Fibroblast of pulmonary artery (primary cell): ENCODE measurements around the gene CD81.

ENCODE experiments used
- DNase-seq: peaks from one replicate; pipeline ENCODE4 v3.0.0-alpha.2; 2010; ENCODE audit warnings: low read depth
- H3K4me3 ChIP-seq: replicated peaks from 2 replicates; pipeline ENCODE4 v1.5.1; 2011; ENCODE audit warnings: low read depth, mild to moderate bottlenecking, control low read depth, low read length, moderate library complexity
- CTCF ChIP-seq: IDR thresholded peaks from 2 replicates; pipeline ENCODE4 v1.5.1; 2011; ENCODE audit warnings: mild to moderate bottlenecking, control low read depth, low read length, inconsistent platforms; ENCODE audit errors: missing control alignments

Gene CD81

DNA sequence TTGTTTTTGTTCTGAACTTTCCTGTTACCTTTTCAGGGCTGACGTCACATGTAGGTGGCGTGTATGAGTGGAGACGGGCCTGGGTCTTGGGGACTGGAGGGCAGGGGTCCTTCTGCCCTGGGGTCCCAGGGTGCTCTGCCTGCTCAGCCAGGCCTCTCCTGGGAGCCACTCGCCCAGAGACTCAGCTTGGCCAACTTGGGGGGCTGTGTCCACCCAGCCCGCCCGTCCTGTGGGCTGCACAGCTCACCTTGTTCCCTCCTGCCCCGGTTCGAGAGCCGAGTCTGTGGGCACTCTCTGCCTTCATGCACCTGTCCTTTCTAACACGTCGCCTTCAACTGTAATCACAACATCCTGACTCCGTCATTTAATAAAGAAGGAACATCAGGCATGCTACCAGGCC is 19.9 kb downstream of the CD81 start:
- no peak for DNase-seq
- H3K4me3 ChIP-seq: no peak overlapping the region
- no peak for TF ChIP-seq CTCF

- no peak for TF ChIP-seq CTCF
- DNase-seq: no peak
- H3K4me3 ChIP-seq: peak overlapping the region; percentile 76
Measured at GRCh38 chr11:2398664-2399355, 21.7 kb downstream of the CD81 start.

GRCh38 chr11:2399488-2400068 is 22.5 kb downstream of the CD81 start:
- peak; percentile 28 for DNase-seq
- peak overlapping the region; percentile 76 for H3K4me3 ChIP-seq
- no peak for TF ChIP-seq CTCF

- TF ChIP-seq CTCF: peak; percentile 97
- H3K4me3 ChIP-seq: peak within 1 kb of the TSS; percentile 85
- DNase-seq: peak; percentile 100
Measured at GRCh38 chr11:2400069-2400761, 23.1 kb downstream of the CD81 start, which contains the start of gene TSSC4. Gene TSSC4, plus strand, starts transcription at chr11:2400750. Its CDS starts 1,884 bp downstream, at chr11:2402634.

GRCh38 chr11:2400762-2401435 is 23.8 kb downstream of the CD81 start:
- TF ChIP-seq CTCF: no peak
- DNase-seq: peak; percentile 25

DNA sequence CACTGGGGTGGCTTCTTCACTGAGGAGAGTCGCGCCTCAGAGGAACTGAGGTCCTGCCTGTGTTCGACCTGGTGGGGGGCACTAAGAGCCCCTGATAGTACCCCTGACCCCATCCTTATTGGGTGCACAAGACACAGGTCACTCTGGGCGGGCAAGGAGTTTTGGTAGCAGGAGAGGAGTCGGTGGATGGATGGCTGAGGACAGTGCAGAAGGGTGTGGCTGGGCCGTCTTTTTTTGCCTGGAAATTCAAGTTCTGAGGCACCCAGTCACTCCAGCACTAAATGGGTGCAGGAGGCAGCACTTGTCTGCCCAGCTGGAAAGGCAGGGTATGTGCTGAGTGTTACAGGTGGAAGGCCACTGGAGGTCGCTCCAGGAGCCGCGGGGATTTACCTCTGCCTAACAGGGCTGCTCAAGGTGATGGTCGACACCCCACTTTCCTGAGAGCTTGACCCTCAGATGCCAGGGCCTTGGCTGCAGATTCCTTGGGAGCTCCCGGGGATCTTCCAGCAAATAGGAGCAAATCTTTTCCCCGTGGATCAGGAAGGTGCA is 24.4 kb downstream of the CD81 start:
- peak overlapping the region; percentile 85 for H3K4me3 ChIP-seq
- DNase-seq: no peak
- peak; percentile 3 for TF ChIP-seq CTCF

More at GRCh38 chr11:2400762-2401435, 23.8 kb downstream of the CD81 start:
- H3K4me3 ChIP-seq: peak overlapping the region; percentile 85
